IMR-90 (cell line): ENCODE data around the gene DGAT2L6. TPM values are rescaled to one million over a fixed set of nuclear protein-coding genes. Genes with fewer than 3 reads are reported as not detected.

Experiments
- ATAC-seq: fragments of 200-7000 bp; cut with Tn5 transposase; 2 replicates; pipeline ENCODE4 v1.9.1; 2020; ENCODE audit warnings: low read depth, mild to moderate bottlenecking, moderate library complexity
- BruUV-seq: library from RNA; stranded (reverse); fragments of 400-500 nt; replicated peaks from 2 replicates; lab custom pipeline; 2021; lab: Mats Ljungman, UMichigan
- CTCF ChIA-PET: fragments of 300-600 bp; formaldehyde crosslinking; extraction: SDS; loops from one replicate; lab custom pipeline; 2021; ENCODE audit warnings: antibody characterized with exemption; lab: Yijun Ruan, JAX
- POLR2A ChIA-PET: fragments of 300-600 bp; sonication (Branson Sonifier 250); formaldehyde crosslinking; loops from one replicate; lab custom pipeline; 2022; ENCODE audit warnings: antibody characterized with exemption; ENCODE audit not compliant: unreplicated experiment; lab: Charles Lee
- DNase-seq: peaks from one replicate; pipeline ENCODE4 v3.0.0; 2013
- H2AFZ ChIP-seq: replicated peaks from 2 replicates; pipeline ENCODE3; 2013; ENCODE audit warnings: low read length, mild to moderate bottlenecking; ENCODE audit not compliant: poor library complexity
- H2AK5ac ChIP-seq: 2 replicates; pipeline ENCODE4 v1.6.1; 2013; ENCODE audit warnings: low read depth, low read length, inconsistent platforms
- H2AK9ac ChIP-seq: replicated peaks from 2 replicates; pipeline ENCODE3; 2013; ENCODE audit warnings: mild to moderate bottlenecking, low read depth, low read length, moderate library complexity; ENCODE audit not compliant: poor library complexity
- H2BK120ac ChIP-seq: 2 replicates; pipeline ENCODE4 v1.6.1; 2013; ENCODE audit warnings: low read depth, low read length, inconsistent platforms
- H2BK15ac ChIP-seq: 3 replicates; pipeline ENCODE4 v1.6.1; 2013; ENCODE audit warnings: low read depth, low read length, inconsistent platforms
- H2BK20ac ChIP-seq: 2 replicates; pipeline ENCODE4 v1.6.1; 2013; ENCODE audit warnings: low read depth, mild to moderate bottlenecking, inconsistent platforms, low read length, moderate library complexity
- H2BK5ac ChIP-seq: 2 replicates; pipeline ENCODE4 v1.6.1; 2013; ENCODE audit warnings: mild to moderate bottlenecking, low read depth, low read length, inconsistent platforms; ENCODE audit not compliant: poor library complexity, severe bottlenecking
- H3K14ac ChIP-seq: replicated peaks from 2 replicates; pipeline ENCODE4 v1.6.1; 2013; ENCODE audit warnings: low read depth, low read length, inconsistent platforms
- H3K18ac ChIP-seq: 2 replicates; pipeline ENCODE4 v1.6.1; 2013; ENCODE audit warnings: low read depth, low read length, control low read depth
- H3K23ac ChIP-seq: 2 replicates; pipeline ENCODE4 v1.6.1; 2013; ENCODE audit warnings: low read depth, low read length, inconsistent platforms
- H3K27ac ChIP-seq: 2 replicates; pipeline ENCODE4 v1.5.1; 2013; ENCODE audit warnings: mild to moderate bottlenecking, control low read depth, low read length; ENCODE audit not compliant: insufficient read depth
- H3K27me3 ChIP-seq: 2 replicates; pipeline ENCODE4 v1.6.1; 2013; ENCODE audit warnings: low read length; ENCODE audit not compliant: control insufficient read depth, insufficient read depth
- H3K36me3 ChIP-seq: 2 replicates; pipeline ENCODE4 v1.6.1; 2013; ENCODE audit warnings: low read length, mixed read lengths; ENCODE audit not compliant: control insufficient read depth, insufficient read depth
- H3K4ac ChIP-seq: 2 replicates; pipeline ENCODE4 v1.6.1; 2013; ENCODE audit warnings: low read depth, low read length, inconsistent platforms
- H3K4me1 ChIP-seq: 2 replicates; pipeline ENCODE4 v1.6.1; 2013; ENCODE audit warnings: low read length, mixed read lengths; ENCODE audit not compliant: control insufficient read depth, insufficient read depth
- H3K4me2 ChIP-seq: 2 replicates; pipeline ENCODE4 v1.6.1; 2013; ENCODE audit warnings: low read depth, mild to moderate bottlenecking, control low read depth, low read length, moderate library complexity
- H3K4me3 ChIP-seq: 2 replicates; pipeline ENCODE4 v1.5.1; 2013; ENCODE audit warnings: low read depth, mild to moderate bottlenecking, control low read depth, low read length, moderate library complexity; ENCODE audit not compliant: insufficient read depth
- H3K56ac ChIP-seq: 2 replicates; pipeline ENCODE4 v1.6.1; 2013; ENCODE audit warnings: low read length, inconsistent platforms; ENCODE audit not compliant: insufficient read depth; ENCODE audit errors: extremely low read depth
- H3K79me1 ChIP-seq, 2 experiments: 2 replicates each; pipeline ENCODE4 v1.6.1; 2013; ENCODE audit warnings: low read length in 2 of 2, inconsistent platforms in 1 of 2, low read depth in 1 of 2
- H3K9ac ChIP-seq: 2 replicates; pipeline ENCODE4 v1.6.1; 2013; ENCODE audit warnings: low read depth, low read length, control low read depth
- H3K9me1 ChIP-seq: 2 replicates; pipeline ENCODE4 v1.6.1; 2013; ENCODE audit warnings: low read length, inconsistent platforms; ENCODE audit not compliant: insufficient read depth
- H3K9me3 ChIP-seq: 2 replicates; pipeline ENCODE4 v1.6.1; 2013; ENCODE audit warnings: low read length; ENCODE audit not compliant: control insufficient read depth, insufficient read depth
- H4K20me1 ChIP-seq: 2 replicates; pipeline ENCODE4 v1.6.1; 2013; ENCODE audit warnings: low read length, inconsistent platforms; ENCODE audit not compliant: insufficient read depth
- H4K5ac ChIP-seq: 2 replicates; pipeline ENCODE4 v1.6.1; 2013; ENCODE audit warnings: mild to moderate bottlenecking, low read depth, low read length, control low read depth
- H4K8ac ChIP-seq, 2 experiments: 2 replicates each; pipeline ENCODE4 v1.6.1; 2013; ENCODE audit warnings: low read depth in 2 of 2, low read length in 2 of 2, control low read depth in 1 of 2, inconsistent platforms in 1 of 2
- H4K91ac ChIP-seq: 2 replicates; pipeline ENCODE4 v1.6.1; 2013; ENCODE audit warnings: low read depth, low read length, inconsistent platforms; ENCODE audit not compliant: insufficient read depth
- BHLHE40 ChIP-seq: fragments of 150-350 bp; IDR thresholded peaks from 2 replicates; pipeline ENCODE4 v1.6.1; 2016; ENCODE audit warnings: mild to moderate bottlenecking, low read depth, low read length
- CTCF ChIP-seq: conservative IDR thresholded peaks from 2 replicates; pipeline ENCODE4 v1.5.1; 2012; ENCODE audit warnings: mild to moderate bottlenecking, low read depth, low read length, improper control_type of control experiment
- MXI1 ChIP-seq: IDR thresholded peaks from 2 replicates; pipeline ENCODE4 v1.6.1; 2012; ENCODE audit warnings: low read depth, mild to moderate bottlenecking, low read length, moderate library complexity, borderline replicate concordance
- WGBS, 2 experiments: methylation state at CpG; one replicate each; pipeline versions ENCODE4 v1.1.5 to v1.1.7; 2013; ENCODE audit warnings: missing lambda C conversion rate in 2 of 2; ENCODE audit not compliant: insufficient read length in 1 of 2; ENCODE audit errors: extremely low coverage in 2 of 2; 5-methylcytosine and 5-hydroxymethylcytosine counted together
- dilution Hi-C: fragments of 300-500 bp; cut with HindIII; formaldehyde crosslinking; loops from one replicate; pipeline ENCODE4 v1.14.3; 2018; ENCODE audit warnings: low sequenced_read_pairs; ENCODE audit not compliant: unreplicated experiment
- in situ Hi-C: fragments of 300-500 bp; cut with MboI; formaldehyde crosslinking; loops from 3 replicates; pipeline ENCODE4 v1.14.3; 2019; ENCODE audit warnings: low sequenced_read_pairs, inconsistent platforms, mixed read lengths
- intact Hi-C: fragments of 100-400 bp; cut with micrococcal nuclease; formaldehyde crosslinking; loops from 2 replicates; pipeline ENCODE4 v1.10.0; 2022
- polyA plus RNA-seq, 3 experiments: library from polyadenylated mRNA; depleted of rRNA; stranded (reverse); fragments of >200 nt; gene quantifications; 2 replicates each; pipeline ENCODE4 v1.2.3, GENCODE V29; 2012; ENCODE audit warnings: low replicate concordance in 1 of 3
- total RNA-seq: library from RNA; depleted of rRNA; stranded (reverse); fragments of >200 nt; gene quantifications from 2 replicates; pipeline ENCODE4 v1.2.3, GENCODE V29; 2012

Gene DGAT2L6
- total and polyA plus RNA-seq, 2 of the 4 experiments (the other 2 are of a cell fraction): not detected

GRCh38 chrX:70254063-70254400 is 76.7 kb downstream of the DGAT2L6 start:
- H3K9me3 ChIP-seq: no peaks in the 10 kb centered on the region
- H3K18ac ChIP-seq: no peak overlapping the region
- H2BK120ac ChIP-seq: no peak overlapping the region
- WGBS, 2 experiments: 63% methylated on average over 1 of the region's 1 CpG; no CpG with 5 or more reads in 1 of the 2 experiments
- H3K9ac ChIP-seq: no peak overlapping the region
- no peaks in the 10 kb centered on the region for H4K20me1 ChIP-seq
- no peak overlapping the region for H2BK15ac ChIP-seq
- no peak overlapping the region for H2AK5ac ChIP-seq
- ChIA-PET POLR2A (no interaction called here), CTCF (no interaction called here)
- H2BK5ac ChIP-seq: no peak overlapping the region
- no peak overlapping the region for H3K4me3 ChIP-seq
- dilution Hi-C loops: no loop called here
- intact Hi-C loops: no loop called here
- H3K23ac ChIP-seq: no peak overlapping the region
- H3K79me1 ChIP-seq: no peaks in the 10 kb centered on the region
- no peak overlapping the region for H3K56ac ChIP-seq
- in situ Hi-C loops: no loop called here
- H3K9me1 ChIP-seq: no peaks in the 10 kb centered on the region
- BruUV-seq: no TSS peak
- H3K4me1 ChIP-seq: no peaks in the 10 kb centered on the region; the same call in 1 of the 2 replicates
- no peak overlapping the region for H3K4ac ChIP-seq
- no peaks in the 10 kb centered on the region for H3K36me3 ChIP-seq
- H4K5ac ChIP-seq: no peak overlapping the region
- no peak overlapping the region for H4K91ac ChIP-seq
- H3K4me2 ChIP-seq: no peak overlapping the region
- peaks cover 8% of the 10 kb centered on the region for H3K27me3 ChIP-seq
- no peak overlapping the region for H3K14ac ChIP-seq
- no peak overlapping the region for H2AK9ac ChIP-seq
- H2AFZ ChIP-seq: no peak overlapping the region
- TF ChIP-seq MXI1 (no peak), BHLHE40 (no peak), CTCF (no peak)
- H2BK20ac ChIP-seq: no peak overlapping the region
- ATAC-seq: no peak
- no peak for DNase-seq
- no peak overlapping the region for H3K27ac ChIP-seq
- H4K8ac ChIP-seq: no peak overlapping the region
